HL-60/S4 treated with retinoic acid at 250 ng/mL for 4 days and 3 days (cell line): Measurements from ENCODE around the gene ADAM15.

Experiments
- in situ Hi-C: fragments of 300-500 bp; cut with MboI; formaldehyde crosslinking; loops from 2 replicates; pipeline ENCODE4 v1.7.0; 2022; ENCODE audit warnings: low sequenced_read_pairs

The ADAM15 gene

GRCh38 chr1:155070158-155070621 is 19.1 kb downstream of the ADAM15 start:
- in situ Hi-C loops = loop anchor here (10.0 kb wide), 1 partner anchor 175 kb away; no protein-coding TSS in a partner anchor

DNA sequence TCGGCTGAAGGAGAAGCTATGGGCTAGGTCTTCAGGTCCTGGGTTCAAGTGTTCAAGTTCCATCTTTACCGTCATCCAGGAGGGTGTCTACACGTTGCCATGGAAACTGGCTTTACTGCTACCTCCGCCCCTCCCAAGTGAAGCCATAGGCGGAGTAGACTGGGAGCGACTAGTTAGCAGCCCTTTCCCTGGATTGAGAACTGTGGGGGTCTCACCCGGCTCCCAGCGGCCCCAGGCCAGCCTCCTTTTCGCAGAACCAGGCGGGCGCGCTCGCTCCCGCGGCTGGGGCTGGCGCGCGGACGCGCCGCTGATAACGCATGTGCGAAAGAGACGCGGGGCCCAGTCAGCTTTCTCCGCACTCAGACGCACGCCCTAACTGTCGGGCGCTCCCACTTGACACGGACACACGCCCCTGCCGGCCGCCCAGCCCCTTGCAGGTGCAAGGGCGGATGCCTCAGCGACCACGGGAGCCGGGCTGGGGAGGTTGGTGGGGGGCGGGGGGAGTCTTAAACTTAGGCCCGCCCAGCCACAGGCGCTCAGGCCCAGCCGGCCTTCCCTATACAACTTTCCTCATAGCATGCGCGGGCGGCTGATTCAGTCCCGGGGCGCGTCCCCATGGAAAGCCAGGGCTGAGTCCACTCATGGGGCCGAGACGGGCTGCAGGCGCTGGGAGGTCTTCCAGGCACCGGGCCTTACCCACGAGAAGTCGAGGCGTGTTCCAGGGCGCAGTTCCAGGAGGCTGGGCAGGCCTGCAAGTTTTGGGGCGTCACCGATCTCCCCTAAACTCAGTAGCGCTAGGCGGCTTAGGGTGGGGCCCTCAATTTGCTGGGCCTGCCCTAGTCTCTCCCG is 19.8 kb downstream of the ADAM15 start:
- in situ Hi-C loops = loop anchor here (10.0 kb wide), 1 partner anchor 176 kb away; no protein-coding TSS in a partner anchor

- in situ Hi-C loops = loop anchor here (10.0 kb wide), 1 partner anchor 177 kb away; no protein-coding TSS in a partner anchor
These were observed 20.6 kb downstream of the ADAM15 start for GRCh38 chr1:155071701-155072100.

- in situ Hi-C loops = loop anchor here (10.0 kb wide), 1 partner anchor 178 kb away; no protein-coding TSS in a partner anchor
These were observed 21.6 kb downstream of the ADAM15 start for GRCh38 chr1:155072531-155073289.

GRCh38 chr1:155073377-155074242 is 22.5 kb downstream of the ADAM15 start:
- in situ Hi-C loops = loop anchor here (10.0 kb wide), 1 partner anchor 179 kb away; no protein-coding TSS in a partner anchor

DNA sequence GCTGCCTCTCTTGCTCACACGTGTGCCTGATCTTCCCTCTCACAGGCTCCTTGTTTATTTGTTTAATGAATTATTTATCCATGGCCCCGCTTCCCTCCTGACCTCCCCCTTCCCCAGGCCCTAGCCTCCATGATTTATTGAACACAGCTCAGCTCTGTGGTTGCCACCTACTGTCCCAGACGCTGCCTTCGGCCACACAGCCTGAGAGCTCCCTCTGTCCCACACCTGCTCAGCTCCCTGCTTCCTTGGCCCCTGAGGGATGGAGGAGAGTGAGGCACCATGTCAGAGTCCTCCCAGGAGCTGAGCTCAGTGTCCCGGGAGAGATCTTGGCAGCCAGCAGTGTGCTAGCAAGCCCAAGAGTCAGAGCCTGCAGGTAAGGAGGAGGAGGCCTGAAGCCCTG is 24.4 kb downstream of the ADAM15 start:
- in situ Hi-C loops = loop anchor here (10.0 kb wide), 1 partner anchor 181 kb away; no protein-coding TSS in a partner anchor

DNA sequence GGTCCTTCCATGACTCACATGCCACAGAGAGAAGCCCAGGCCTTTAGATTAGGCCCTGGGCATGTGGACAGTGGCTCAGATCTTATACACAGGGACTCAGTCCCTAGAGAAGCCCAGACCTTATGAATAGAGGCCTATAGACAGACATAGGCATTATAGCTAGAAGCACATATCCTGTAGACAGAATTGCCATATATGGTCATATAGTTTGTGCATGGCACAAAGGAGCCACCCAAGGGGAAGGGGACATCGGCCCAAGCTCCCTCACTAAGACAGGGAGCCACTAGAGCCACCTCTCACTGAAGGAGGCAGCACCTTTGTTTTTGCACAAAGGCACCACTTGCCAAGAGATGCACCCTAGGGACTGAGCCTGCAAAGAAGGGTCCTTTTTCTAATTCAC is 25.3 kb downstream of the ADAM15 start:
- in situ Hi-C loops = loop anchor here (10.0 kb wide), 1 partner anchor 182 kb away; no protein-coding TSS in a partner anchor

GRCh38 chr1:155077346-155077745 is 26.2 kb downstream of the ADAM15 start:
- in situ Hi-C loops = loop anchor here (10.0 kb wide), 1 partner anchor 183 kb away; no protein-coding TSS in a partner anchor

DNA sequence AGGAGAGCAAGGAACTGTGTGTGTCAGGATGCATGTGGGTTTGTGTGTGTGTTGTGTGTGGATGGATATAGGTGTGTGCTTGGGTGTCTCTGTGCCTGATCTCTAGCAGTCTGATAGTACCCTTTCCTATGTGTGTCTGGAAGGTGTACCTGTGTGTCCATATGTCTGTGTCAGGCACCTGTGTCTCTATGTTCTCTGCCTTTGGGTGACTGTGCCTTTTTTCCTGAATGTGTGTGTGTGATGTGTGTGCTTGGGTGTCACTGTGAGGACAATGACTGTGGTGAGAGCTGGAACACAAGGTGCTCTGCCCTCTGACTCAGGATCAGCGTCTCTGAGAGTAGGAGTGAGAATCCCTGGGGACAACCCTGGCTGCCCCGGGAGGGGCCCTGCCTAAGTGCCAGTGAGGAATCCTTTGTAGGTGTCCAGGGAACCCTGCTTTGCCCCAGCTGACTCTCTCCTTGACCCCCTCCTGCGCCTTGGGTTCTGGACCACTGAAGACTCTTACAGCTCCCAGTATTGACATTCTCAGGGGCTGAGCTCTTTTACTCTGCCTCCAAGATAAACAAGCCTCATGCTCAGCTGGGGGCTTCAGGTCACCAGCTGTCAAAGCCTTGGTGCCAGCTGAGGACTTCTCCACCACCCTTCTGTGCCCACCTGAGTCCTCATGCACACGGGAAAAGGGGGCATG is 26.8 kb downstream of the ADAM15 start:
- in situ Hi-C loops = loop anchor here (10.0 kb wide), 1 partner anchor 183 kb away; no protein-coding TSS in a partner anchor

- in situ Hi-C loops = loop anchor here (10.0 kb wide), 1 partner anchor 184 kb away; no protein-coding TSS in a partner anchor
These were observed 27.5 kb downstream of the ADAM15 start, which contains the start of gene EFNA3 for GRCh38 chr1:155078469-155079209. Gene EFNA3 (plus strand): TSS chr1:155078837. CDS start chr1:155078942, 105 bp downstream.

DNA sequence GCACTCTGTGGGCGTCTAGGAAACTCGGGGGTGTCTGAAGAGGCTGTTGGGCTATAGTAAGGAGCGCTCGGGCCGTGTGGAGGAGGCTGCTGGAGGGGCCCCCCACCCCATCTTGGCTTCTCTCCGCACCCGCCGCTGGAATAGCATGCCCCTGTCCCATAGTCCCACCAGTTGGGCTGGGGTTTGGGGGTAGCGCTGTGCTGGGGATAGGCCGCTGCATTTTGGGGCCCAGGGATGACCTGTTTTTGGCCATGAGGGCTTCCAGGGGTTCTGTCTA is 28.0 kb downstream of the ADAM15 start:
- in situ Hi-C loops = loop anchor here (10.0 kb wide), 1 partner anchor 184 kb away; no protein-coding TSS in a partner anchor

GRCh38 chr1:155079487-155080311 is 28.6 kb downstream of the ADAM15 start:
- in situ Hi-C loops = loop anchor here (10.0 kb wide), 1 partner anchor 185 kb away; no protein-coding TSS in a partner anchor

DNA sequence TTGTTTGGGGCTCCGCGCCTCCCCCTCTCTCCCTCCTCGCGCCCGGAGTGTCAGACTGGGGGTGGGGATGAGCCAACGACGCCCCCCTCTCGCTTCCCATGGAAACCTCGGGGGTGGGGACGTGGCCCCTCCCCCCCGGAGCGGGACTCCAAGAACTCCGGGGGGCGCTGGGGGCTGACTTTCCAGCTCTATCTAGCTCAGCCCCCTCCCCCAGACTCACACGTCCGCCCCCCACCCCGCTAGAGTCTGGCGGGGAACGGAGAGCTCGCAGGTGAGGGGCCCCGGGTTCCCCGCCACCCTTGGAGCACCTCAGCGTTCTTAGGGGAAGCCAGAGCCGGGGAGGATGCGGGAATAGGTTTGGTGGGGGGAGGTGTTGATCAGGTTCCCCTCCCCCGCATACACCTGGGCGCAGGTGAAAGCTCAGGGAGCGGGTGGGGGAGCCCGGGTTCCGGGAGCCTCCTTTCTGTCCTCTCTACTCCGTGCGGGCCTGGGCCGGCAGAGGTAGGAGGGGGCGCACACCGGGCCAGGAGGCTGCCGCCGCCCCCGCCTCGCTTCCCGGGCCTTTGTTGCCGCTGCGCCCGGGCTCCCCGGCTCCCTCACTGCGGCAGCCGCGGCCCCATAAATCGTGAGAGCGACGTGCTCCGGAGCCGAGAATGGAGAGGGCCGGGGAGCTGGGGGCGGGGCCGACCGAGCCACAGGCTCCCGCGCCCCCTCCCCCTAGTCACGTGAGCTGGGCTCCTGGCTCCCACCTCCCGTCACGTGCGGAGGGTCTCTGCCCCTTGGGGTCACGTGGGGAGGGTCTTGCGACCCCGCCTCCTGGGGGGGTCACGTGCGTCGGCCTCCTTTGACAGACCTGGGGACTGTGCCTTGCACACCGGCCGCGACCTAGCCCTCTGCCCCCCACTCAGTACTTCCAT is 29.5 kb downstream of the ADAM15 start:
- in situ Hi-C loops = no loop called here

GRCh38 chr1:155081472-155082300 is 30.6 kb downstream of the ADAM15 start:
- in situ Hi-C loops = no loop called here

DNA sequence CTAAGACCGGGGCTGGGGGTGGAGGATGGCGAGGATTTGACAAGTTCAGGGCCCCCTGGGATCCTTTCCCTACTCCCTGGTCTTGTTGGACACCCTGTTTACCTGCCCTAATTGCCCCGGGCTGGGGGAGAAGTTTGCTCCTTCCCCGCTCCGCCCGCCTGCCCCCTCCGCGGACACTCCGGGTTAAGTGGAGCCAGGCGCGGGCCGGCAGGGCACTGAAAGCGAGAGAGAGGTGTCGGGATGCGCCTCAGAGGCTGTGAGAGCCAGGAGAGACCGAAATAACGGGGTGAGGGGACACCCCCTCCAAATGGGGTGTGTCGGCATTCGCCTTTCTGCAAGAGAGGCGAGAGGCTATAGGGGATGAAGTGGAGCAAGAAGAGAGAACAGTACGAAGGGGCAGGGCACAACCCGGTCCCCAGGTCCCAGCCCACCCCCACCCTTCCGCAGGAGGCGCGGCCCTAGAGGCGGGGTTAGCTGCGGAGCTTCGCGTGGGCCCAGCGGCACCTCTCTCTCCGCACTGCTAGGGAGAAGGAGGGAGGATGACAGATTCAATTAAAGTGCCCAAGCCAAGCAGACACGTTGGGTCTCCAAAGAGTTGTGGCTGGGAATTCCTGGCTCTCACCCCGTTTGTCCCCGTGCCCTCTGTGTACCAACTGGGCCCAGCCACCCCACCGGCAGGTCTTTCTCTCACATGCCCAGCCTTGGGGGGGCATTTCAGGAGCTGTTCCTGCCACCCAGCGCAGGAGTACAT is 31.4 kb downstream of the ADAM15 start:
- in situ Hi-C loops = no loop called here
